ES-I3 (cell line): ENCODE results near the gene SIN3B.

Source experiments
- H3K36me3 ChIP-seq: 2 replicates; pipeline ENCODE4 v1.6.1; 2013; ENCODE audit warnings: mild to moderate bottlenecking, low read length, control low read depth, moderate library complexity; ENCODE audit not compliant: insufficient read depth
- H3K4me1 ChIP-seq: 2 replicates; pipeline ENCODE4 v1.6.1; 2013; ENCODE audit warnings: mild to moderate bottlenecking, control low read depth, low read length; ENCODE audit not compliant: insufficient read depth
- H3K9ac ChIP-seq: 2 replicates; pipeline ENCODE4 v1.6.1; 2013; ENCODE audit warnings: low read depth, mild to moderate bottlenecking, low read length, moderate library complexity
- H3K9me3 ChIP-seq: 2 replicates; pipeline ENCODE4 v1.6.1; 2013; ENCODE audit warnings: mild to moderate bottlenecking, low read length, moderate library complexity; ENCODE audit not compliant: control insufficient read depth, insufficient read depth

SIN3B gene

DNA sequence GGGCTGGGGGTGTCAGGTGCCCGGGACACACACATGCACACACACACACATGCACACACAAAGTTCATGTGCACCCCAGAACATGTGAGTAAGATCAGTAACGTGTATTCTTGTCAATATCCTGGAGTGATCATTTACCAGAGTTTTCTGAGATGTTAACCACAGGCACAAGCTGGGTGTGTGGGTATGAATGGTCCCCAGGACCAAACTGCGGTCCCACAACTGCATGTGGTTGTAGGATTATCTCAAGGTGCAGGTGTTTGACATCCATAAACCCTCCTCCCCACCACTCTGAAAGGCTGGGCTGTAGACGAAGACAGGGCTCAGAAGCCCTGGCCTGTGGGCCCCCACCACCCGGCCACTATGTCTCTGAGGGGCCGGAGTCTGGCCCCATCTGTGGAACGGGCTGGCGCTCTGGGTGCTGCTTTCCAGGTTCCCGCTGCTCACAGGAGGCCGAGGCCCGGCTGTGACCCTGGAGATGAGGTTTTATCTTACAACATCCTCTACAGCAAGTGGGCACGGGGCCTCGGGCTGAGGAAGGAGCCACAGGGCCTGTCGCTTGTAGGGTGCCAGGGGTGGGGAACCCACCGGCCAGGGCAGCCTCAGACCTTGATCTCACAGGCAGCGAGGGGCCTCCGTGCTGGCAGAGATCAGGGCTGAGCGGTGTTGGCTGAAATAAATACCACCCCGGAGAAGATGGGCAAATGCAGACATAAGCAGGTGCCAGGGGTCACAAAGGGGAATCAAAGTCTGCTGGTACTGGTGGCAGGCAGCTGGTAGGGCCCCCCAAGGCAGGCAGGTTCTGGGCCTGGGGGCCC, 63.9 kb downstream of the SIN3B start:
- Histone ChIP-seq H3K36me3 (no peaks in the 10 kb centered on the region), H3K9me3 (no peaks in the 10 kb centered on the region), H3K4me1 (peaks cover 3% of the 10 kb centered on the region; the same call in 1 of the 2 replicates), H3K9ac (no peak overlapping the region)

- Histone ChIP-seq H3K4me1 (peaks cover 3% of the 10 kb centered on the region; the same call in 1 of the 2 replicates), H3K36me3 (no peaks in the 10 kb centered on the region), H3K9me3 (no peaks in the 10 kb centered on the region), H3K9ac (no peak overlapping the region)
Observed at GRCh38 chr19:16893686-16893989, 64.4 kb downstream of the SIN3B start.

DNA sequence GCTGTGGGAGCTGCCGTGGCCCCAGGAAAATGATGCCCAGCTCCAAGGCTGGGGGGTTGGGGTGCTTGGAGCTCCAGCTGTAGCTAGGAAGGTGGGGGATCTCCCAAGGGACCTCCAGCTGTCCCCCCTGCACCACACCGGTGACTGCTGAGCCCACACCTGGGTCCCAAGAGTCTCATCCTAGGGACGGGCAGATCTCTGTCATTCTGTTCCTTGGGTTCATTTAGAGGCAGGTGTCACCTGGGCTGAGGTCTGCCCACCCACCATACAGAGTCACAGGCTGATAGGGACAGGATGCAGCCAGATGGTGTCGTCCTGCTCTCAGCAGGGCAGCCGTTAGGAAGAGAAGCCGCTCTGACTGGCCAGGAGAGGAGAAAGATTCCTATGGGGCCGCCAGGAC, 64.9 kb downstream of the SIN3B start:
- peaks cover 3% of the 10 kb centered on the region; the same call in 1 of the 2 replicates for H3K4me1 ChIP-seq
- no peak overlapping the region for H3K9ac ChIP-seq
- no peaks in the 10 kb centered on the region for H3K36me3 ChIP-seq
- no peaks in the 10 kb centered on the region for H3K9me3 ChIP-seq

- Histone ChIP-seq H3K9me3 (no peaks in the 10 kb centered on the region), H3K36me3 (no peaks in the 10 kb centered on the region), H3K4me1 (peaks cover 7% of the 10 kb centered on the region; the same call in 1 of the 2 replicates), H3K9ac (peak overlapping the region; percentile 81; the same call in 1 of the 2 replicates)
Observed at GRCh38 chr19:16895467-16896145, 66.4 kb downstream of the SIN3B start.

GRCh38 chr19:16896146-16897028, 67.2 kb downstream of the SIN3B start:
- H3K9ac ChIP-seq: peak overlapping the region; percentile 81
- no peaks in the 10 kb centered on the region for H3K9me3 ChIP-seq
- H3K36me3 ChIP-seq: no peaks in the 10 kb centered on the region
- peaks cover 7% of the 10 kb centered on the region; the same call in 1 of the 2 replicates for H3K4me1 ChIP-seq

- Histone ChIP-seq H3K9ac (peak overlapping the region; percentile 80; the same call in 1 of the 2 replicates), H3K36me3 (no peaks in the 10 kb centered on the region), H3K4me1 (peaks cover 7% of the 10 kb centered on the region; the same call in 1 of the 2 replicates), H3K9me3 (no peaks in the 10 kb centered on the region)
Observed at GRCh38 chr19:16897029-16897855, 68.0 kb downstream of the SIN3B start.

GRCh38 chr19:16897856-16898161, 68.6 kb downstream of the SIN3B start:
- H3K4me1 ChIP-seq: peaks cover 7% of the 10 kb centered on the region; the same call in 1 of the 2 replicates
- H3K9me3 ChIP-seq: no peaks in the 10 kb centered on the region
- peak overlapping the region; percentile 80; the same call in 1 of the 2 replicates for H3K9ac ChIP-seq
- H3K36me3 ChIP-seq: no peaks in the 10 kb centered on the region

GRCh38 chr19:16898361-16899015, 69.3 kb downstream of the SIN3B start:
- H3K36me3 ChIP-seq: no peaks in the 10 kb centered on the region
- no peaks in the 10 kb centered on the region for H3K9me3 ChIP-seq
- H3K4me1 ChIP-seq: peaks cover 7% of the 10 kb centered on the region; the same call in 1 of the 2 replicates
- no peak overlapping the region for H3K9ac ChIP-seq

- no peaks in the 10 kb centered on the region for H3K9me3 ChIP-seq
- H3K4me1 ChIP-seq: peaks cover 7% of the 10 kb centered on the region; the same call in 1 of the 2 replicates
- H3K36me3 ChIP-seq: no peaks in the 10 kb centered on the region
- no peak overlapping the region for H3K9ac ChIP-seq
Observed at GRCh38 chr19:16899566-16900075, 70.4 kb downstream of the SIN3B start.

DNA sequence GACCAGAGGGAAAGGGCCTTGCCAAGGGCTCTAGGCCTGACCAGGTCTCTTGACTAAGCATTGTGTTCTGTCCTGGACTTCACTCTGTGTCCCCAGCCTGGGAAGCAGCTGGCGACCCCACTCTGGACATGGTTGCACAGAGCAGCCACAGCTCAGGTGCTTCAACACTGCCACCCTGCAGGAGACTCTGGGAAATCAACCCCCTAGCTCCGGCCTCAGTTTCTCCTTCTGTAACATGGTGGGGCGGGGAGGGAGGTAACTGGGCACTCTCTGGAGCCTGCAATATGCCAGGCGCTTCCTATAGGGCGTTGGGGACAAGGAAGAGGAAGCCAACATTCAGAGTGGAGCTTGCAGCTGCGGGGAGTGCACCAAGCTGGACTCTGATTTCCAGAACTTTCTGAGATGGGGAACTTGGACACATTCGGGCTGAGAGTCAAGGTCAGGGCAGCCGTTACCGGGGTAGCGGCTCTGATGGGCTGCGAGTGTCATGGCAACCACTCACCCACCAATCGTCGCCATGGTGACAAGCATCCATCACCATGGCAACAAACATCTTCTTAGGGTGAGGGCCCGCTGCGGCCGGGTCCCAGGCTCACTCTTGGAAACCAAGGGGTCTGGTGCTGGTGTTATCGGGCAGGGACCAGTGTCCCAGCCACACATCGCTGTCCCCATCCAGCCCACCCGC, 72.4 kb downstream of the SIN3B start:
- Histone ChIP-seq H3K4me1 (peaks cover 4% of the 10 kb centered on the region; the same call in 1 of the 2 replicates), H3K36me3 (no peaks in the 10 kb centered on the region), H3K9me3 (no peaks in the 10 kb centered on the region), H3K9ac (no peak overlapping the region)

- H3K9ac ChIP-seq: no peak overlapping the region
- peaks cover 4% of the 10 kb centered on the region; the same call in 1 of the 2 replicates for H3K4me1 ChIP-seq
- H3K9me3 ChIP-seq: no peaks in the 10 kb centered on the region
- H3K36me3 ChIP-seq: no peaks in the 10 kb centered on the region
Observed at GRCh38 chr19:16902545-16902944, 73.3 kb downstream of the SIN3B start.

DNA sequence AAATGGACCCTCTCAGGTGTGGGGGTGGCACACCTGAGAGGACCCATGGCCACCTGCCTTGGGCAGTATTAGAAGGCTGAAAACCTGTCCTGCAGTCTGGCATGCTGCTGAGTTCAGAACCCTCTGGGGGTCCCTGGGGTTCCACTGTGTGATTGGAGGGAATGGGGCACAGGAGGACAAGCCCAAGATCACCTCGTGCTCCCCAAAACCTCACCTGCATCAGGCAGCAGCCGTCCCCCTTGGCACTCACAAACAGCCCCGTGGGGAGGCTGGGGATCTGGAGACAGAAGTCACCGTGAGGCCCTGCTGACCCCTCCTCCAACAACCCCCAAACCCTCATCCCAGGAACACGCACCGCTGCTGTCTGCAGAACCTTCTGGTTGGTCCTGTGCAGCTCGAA, 74.1 kb downstream of the SIN3B start:
- H3K9ac ChIP-seq: no peak overlapping the region
- H3K36me3 ChIP-seq: no peaks in the 10 kb centered on the region
- peaks cover 4% of the 10 kb centered on the region; the same call in 1 of the 2 replicates for H3K4me1 ChIP-seq
- H3K9me3 ChIP-seq: no peaks in the 10 kb centered on the region

GRCh38 chr19:16904599-16904998, 75.4 kb downstream of the SIN3B start:
- Histone ChIP-seq H3K4me1 (peaks cover 4% of the 10 kb centered on the region; the same call in 1 of the 2 replicates), H3K9me3 (no peaks in the 10 kb centered on the region), H3K36me3 (no peaks in the 10 kb centered on the region), H3K9ac (no peak overlapping the region)
